OCI-LY3 (cell line): Measurements from ENCODE around the gene TMEM63A.

ENCODE experiments used
- H2AFZ ChIP-seq: fragments of 200-600, 300-600 bp; shearing (Covaris generic); 2 replicates; pipeline ENCODE4 v1.6.0; 2014; ENCODE audit warnings: antibody characterized with exemption, low read depth, low read length
- H3K27ac ChIP-seq: fragments of 200-600, 300-600 bp; sonication (generic); 2 replicates; pipeline ENCODE4 v1.5.1; 2014; ENCODE audit warnings: mild to moderate bottlenecking, low read length, moderate library complexity, mixed read lengths
- H3K27me3 ChIP-seq: fragments of 200-600, 300-600 bp; sonication (generic); 2 replicates; pipeline ENCODE4 v1.6.1; 2014; ENCODE audit warnings: low read depth, low read length, mixed read lengths
- H3K36me3 ChIP-seq: fragments of 200-600, 300-600 bp; sonication (generic); replicated peaks from 2 replicates; pipeline ENCODE3; 2014; ENCODE audit warnings: low read depth, low read length, mixed read lengths
- H3K4me1 ChIP-seq: fragments of 300-600, 200-600 bp; sonication (generic); 2 replicates; pipeline ENCODE4 v1.6.1; 2014; ENCODE audit warnings: low read length, mixed read lengths
- H3K4me2 ChIP-seq: fragments of 200-600, 300-600 bp; sonication (generic); 2 replicates; pipeline ENCODE4 v1.6.1; 2014; ENCODE audit warnings: low read length, mixed read lengths
- H3K4me3 ChIP-seq: fragments of 300-600, 200-600 bp; sonication (generic); 2 replicates; pipeline ENCODE4 v1.5.1; 2014; ENCODE audit warnings: antibody characterized with exemption, mild to moderate bottlenecking, low read length, moderate library complexity
- H3K79me2 ChIP-seq: fragments of 300-600, 200-600 bp; shearing (Covaris generic); 2 replicates; pipeline ENCODE4 v1.6.1; 2014; ENCODE audit warnings: mild to moderate bottlenecking, low read length, mixed read lengths
- H3K9ac ChIP-seq: fragments of 300-600, 200-600 bp; shearing (Covaris generic); 2 replicates; pipeline ENCODE4 v1.6.0; 2014; ENCODE audit warnings: mild to moderate bottlenecking, low read length, moderate library complexity
- H3K9me3 ChIP-seq: fragments of 200-600, 300-600 bp; shearing (Covaris generic); 2 replicates; pipeline ENCODE4 v1.6.1; 2014; ENCODE audit warnings: low read length, mixed read lengths; ENCODE audit not compliant: insufficient read depth
- H4K20me1 ChIP-seq: fragments of 200-600, 300-600 bp; sonication (generic); 2 replicates; pipeline ENCODE4 v1.6.1; 2016; ENCODE audit warnings: low read length, mixed read lengths; ENCODE audit not compliant: insufficient read depth
- CTCF ChIP-seq: fragments of 200-600, 300-600 bp; sonication (generic); IDR thresholded peaks from 2 replicates; pipeline ENCODE4 v1.5.1; 2014; ENCODE audit warnings: antibody characterized with exemption, low read length, low read depth
- EZH2phosphoT487 ChIP-seq: fragments of 200-600 bp; shearing (Covaris generic); IDR thresholded peaks from 2 replicates; pipeline ENCODE4 v1.6.1; 2018; ENCODE audit warnings: antibody characterized with exemption, mixed run types, low read depth

Gene TMEM63A

DNA sequence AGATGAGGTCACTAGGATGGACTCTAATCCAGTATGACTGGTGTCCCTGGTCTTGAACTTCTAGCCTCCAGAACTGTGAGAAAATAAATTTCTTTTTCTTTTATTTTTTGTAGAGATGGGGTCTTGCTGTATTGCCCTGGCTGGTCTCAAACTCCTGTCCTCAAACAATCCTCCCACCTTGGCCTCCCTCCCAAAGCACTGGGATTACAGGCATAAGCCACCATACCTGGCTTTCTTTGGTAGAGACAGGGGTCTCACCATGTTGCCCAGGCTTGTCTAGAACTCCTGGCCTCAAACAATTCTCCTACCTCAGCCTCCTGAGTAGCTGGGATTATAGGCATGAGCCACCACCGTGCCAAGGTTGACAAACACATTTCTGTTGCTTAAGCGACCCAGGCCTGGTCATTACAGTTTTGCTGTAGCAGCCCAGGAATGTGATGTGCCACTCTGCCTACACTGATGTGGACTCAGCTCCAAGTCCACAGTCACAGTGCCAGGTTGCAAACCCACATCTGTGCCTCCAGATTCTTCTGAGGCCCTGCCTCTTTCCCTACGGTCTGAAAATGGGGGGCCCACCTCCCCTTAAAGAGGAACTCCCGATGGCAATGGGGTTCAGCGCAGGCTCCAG lies 25.9 kb upstream of the TMEM63A start:
- no peaks in the 10 kb centered on the region for H3K79me2 ChIP-seq
- TF ChIP-seq CTCF (no peak), EZH2phosphoT487 (no peak)
- H3K9me3 ChIP-seq: no peaks in the 10 kb centered on the region
- no peak overlapping the region for H3K27ac ChIP-seq
- H3K9ac ChIP-seq: no peak overlapping the region
- no peaks in the 10 kb centered on the region for H4K20me1 ChIP-seq
- H3K36me3 ChIP-seq: no peaks in the 10 kb centered on the region
- H3K4me3 ChIP-seq: no peak overlapping the region
- peaks cover 24% of the 10 kb centered on the region for H3K4me1 ChIP-seq
- no peak overlapping the region for H3K4me2 ChIP-seq
- H3K27me3 ChIP-seq: no peaks in the 10 kb centered on the region
- H2AFZ ChIP-seq: no peak overlapping the region

DNA sequence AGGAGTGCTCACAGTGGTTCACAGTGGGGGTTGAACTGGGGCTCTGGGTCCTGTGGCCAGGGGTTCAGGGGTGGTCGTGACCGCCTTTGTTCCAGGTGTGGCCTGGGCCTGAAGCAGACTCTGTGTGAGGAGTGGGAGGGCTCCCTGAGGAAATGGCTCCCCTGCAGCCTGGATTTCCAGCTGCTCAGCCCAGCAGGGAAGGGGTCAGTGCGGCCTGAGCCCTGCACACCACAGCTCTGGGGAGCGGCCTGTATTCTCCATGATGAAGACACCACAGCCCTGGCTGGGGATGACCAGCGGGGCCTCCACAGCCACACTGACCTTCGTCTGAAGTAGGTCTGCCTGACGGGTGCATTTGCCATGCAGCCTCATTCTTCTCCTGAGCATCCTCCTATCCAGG lies 25.2 kb upstream of the TMEM63A start:
- TF ChIP-seq EZH2phosphoT487 (no peak), CTCF (no peak)
- H2AFZ ChIP-seq: no peak overlapping the region
- H3K4me1 ChIP-seq: peaks cover 24% of the 10 kb centered on the region
- H3K27ac ChIP-seq: no peak overlapping the region
- H3K9me3 ChIP-seq: no peaks in the 10 kb centered on the region
- H3K36me3 ChIP-seq: no peaks in the 10 kb centered on the region
- no peak overlapping the region for H3K4me2 ChIP-seq
- H3K79me2 ChIP-seq: no peaks in the 10 kb centered on the region
- H3K4me3 ChIP-seq: no peak overlapping the region
- no peaks in the 10 kb centered on the region for H3K27me3 ChIP-seq
- H3K9ac ChIP-seq: no peak overlapping the region
- no peaks in the 10 kb centered on the region for H4K20me1 ChIP-seq

DNA sequence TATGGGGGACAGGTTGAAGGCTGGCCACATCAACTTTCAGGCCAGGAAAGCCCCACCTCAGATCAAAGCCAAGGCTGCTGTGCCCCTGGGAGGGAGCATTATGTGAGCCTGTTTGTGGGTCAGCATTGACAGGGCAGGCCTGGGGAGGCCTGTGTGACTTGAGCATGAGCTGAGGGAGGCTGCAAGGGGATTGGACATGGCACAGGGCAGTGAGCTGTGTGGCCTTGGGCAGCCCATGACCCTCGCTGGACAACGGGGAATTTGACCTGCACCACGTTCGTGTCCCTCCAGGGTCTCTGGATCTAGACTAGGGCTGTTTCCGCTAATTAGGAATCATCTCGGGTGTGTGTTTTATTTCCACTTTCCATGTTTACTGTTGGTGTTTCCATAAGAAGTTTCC lies 24.3 kb upstream of the TMEM63A start:
- H2AFZ ChIP-seq: no peak overlapping the region
- H3K79me2 ChIP-seq: no peaks in the 10 kb centered on the region
- no peaks in the 10 kb centered on the region for H3K27me3 ChIP-seq
- TF ChIP-seq EZH2phosphoT487 (no peak), CTCF (no peak)
- no peaks in the 10 kb centered on the region for H3K9me3 ChIP-seq
- H3K9ac ChIP-seq: no peak overlapping the region
- no peaks in the 10 kb centered on the region for H3K36me3 ChIP-seq
- no peak overlapping the region for H3K4me3 ChIP-seq
- no peaks in the 10 kb centered on the region for H4K20me1 ChIP-seq
- H3K27ac ChIP-seq: no peak overlapping the region
- peaks cover 19% of the 10 kb centered on the region for H3K4me1 ChIP-seq
- H3K4me2 ChIP-seq: no peak overlapping the region

- no peak overlapping the region for H3K27ac ChIP-seq
- TF ChIP-seq EZH2phosphoT487 (no peak), CTCF (no peak)
- no peaks in the 10 kb centered on the region for H3K27me3 ChIP-seq
- no peak overlapping the region for H2AFZ ChIP-seq
- H3K4me3 ChIP-seq: no peak overlapping the region
- no peaks in the 10 kb centered on the region for H3K36me3 ChIP-seq
- H3K9ac ChIP-seq: no peak overlapping the region
- no peaks in the 10 kb centered on the region for H3K9me3 ChIP-seq
- no peak overlapping the region for H3K4me2 ChIP-seq
- H3K79me2 ChIP-seq: no peaks in the 10 kb centered on the region
- no peaks in the 10 kb centered on the region for H4K20me1 ChIP-seq
- H3K4me1 ChIP-seq: no peaks in the 10 kb centered on the region
Observed at GRCh38 chr1:225903623-225904022, 21.4 kb upstream of the TMEM63A start.
